K562 (cell line): ENCODE measurements around the gene UTS2R. TPM values are rescaled to one million over a fixed set of nuclear protein-coding genes. Genes with fewer than 3 reads are reported as not detected.

Experiments
- CC2D1A ChIP-seq: fragments of 450-650 bp; IDR thresholded peaks from 2 replicates; pipeline ENCODE4 v1.6.1; 2017; ENCODE audit warnings: mild to moderate bottlenecking
- HLTF ChIP-seq: fragments of 450-650 bp; IDR thresholded peaks from 2 replicates; pipeline ENCODE4 v1.6.1; 2016
- KAT8 ChIP-seq: fragments of 450-650 bp; IDR thresholded peaks from 2 replicates; pipeline ENCODE4 v1.6.1; 2016; ENCODE audit warnings: low read depth, mild to moderate bottlenecking
- NCOA2 ChIP-seq, 2 experiments: fragments of 450-650 bp; IDR thresholded peaks; 2 replicates each; pipeline ENCODE4 v1.6.1; 2018; ENCODE audit warnings: mild to moderate bottlenecking in 2 of 2, moderate library complexity in 1 of 2; ENCODE audit not compliant: partially characterized antibody in 2 of 2
- RHOXF2B ChIP-seq: fragments of 250-450 bp; sonication (Bioruptor Pico); conservative IDR thresholded peaks from 2 replicates; pipeline ENCODE4 v1.5.1; 2021
- SAFB ChIP-seq: fragments of 200-400 bp; formaldehyde crosslinking; IDR thresholded peaks from 2 replicates; pipeline ENCODE4 v1.6.1; 2017; ENCODE audit warnings: low read depth, low read length, borderline replicate concordance
- SIN3A ChIP-seq, 2 experiments: fragments of 150-350 bp in 1 of 2; IDR thresholded peaks; 2 replicates each; pipeline ENCODE4 v1.6.1; 2011 to 2016; ENCODE audit warnings: borderline replicate concordance in 2 of 2, low read depth in 2 of 2, low read length in 2 of 2, mild to moderate bottlenecking in 2 of 2, moderate library complexity in 2 of 2; ENCODE audit not compliant: control insufficient read depth in 1 of 2
- ZNF354B ChIP-seq: fragments of 250-450 bp; sonication (Bioruptor Pico); IDR thresholded peaks from 2 replicates; pipeline ENCODE4 v1.4.0; 2020
- ZNF384 ChIP-seq: IDR thresholded peaks from 2 replicates; pipeline ENCODE4 v1.6.1; 2012; ENCODE audit warnings: low read depth, low read length, improper control_type of control experiment
- polyA plus RNA-seq, 8 experiments: library from polyadenylated mRNA; depleted of rRNA in 4 of 8; stranded (reverse) in 5 of 8; unstranded in 3 of 8; fragments of >200 nt; fragmentation: Nextera tagmentation in 2 of 8; fragmentation: Illumina TruSeq in 1 of 8; extraction: Ambion mirVana in 2 of 8; extraction: Trizol in 1 of 8; gene quantifications; 2 replicates each; pipeline versions ENCODE4 v1.2.1 to v1.2.3, GENCODE V29; 2011 to 2014; ENCODE audit warnings: inconsistent platforms in 1 of 8, missing spikeins in 1 of 8
- total RNA-seq, 7 experiments: library from RNA; depleted of rRNA in 6 of 7; stranded (reverse); fragments of >200 nt in 6 of 7; fragmentation: Illumina TruSeq in 2 of 7; extraction: Trizol in 2 of 7; gene quantifications; 2 replicates each; pipeline versions ENCODE4 v1.2.1 to v1.2.3, GENCODE V29; 2011 to 2021; ENCODE audit warnings: low replicate concordance in 1 of 7
- TF ChIP-seq, protein P1 (sequence below): fragments of 450-650 bp; formaldehyde crosslinking; IDR thresholded peaks from 2 replicates; pipeline ENCODE4 v1.4.0; 2020; ENCODE audit warnings: mild to moderate bottlenecking, moderate library complexity
- TF ChIP-seq, protein P2 (sequence below): fragments of 250-450 bp; sonication (Bioruptor Pico); IDR thresholded peaks from 2 replicates; pipeline ENCODE4 v1.5.1; 2021; ENCODE audit warnings: mild to moderate bottlenecking
- TF ChIP-seq, protein P3 (sequence below): fragments of 450-650 bp; IDR thresholded peaks from 2 replicates; pipeline ENCODE4 v1.6.1; 2016; ENCODE audit warnings: antibody characterized with exemption
- TF ChIP-seq, protein P4 (sequence below), 2 experiments: fragments of 450-650 bp; IDR thresholded peaks; 2 replicates each; pipeline ENCODE4 v1.6.1; 2018; ENCODE audit warnings: mild to moderate bottlenecking in 2 of 2, low read depth in 1 of 2; ENCODE audit not compliant: partially characterized antibody in 2 of 2
- TF ChIP-seq, protein P5 (sequence below): IDR thresholded peaks from 3 replicates; pipeline ENCODE4 v1.6.1; 2011; ENCODE audit warnings: borderline replicate concordance, mild to moderate bottlenecking; ENCODE audit not compliant: insufficient read length, insufficient read depth
- TF ChIP-seq, protein P6 (sequence below): fragments of 250-450 bp; sonication (Bioruptor Pico); IDR thresholded peaks from 2 replicates; pipeline ENCODE4 v1.8.0; 2021; ENCODE audit warnings: mild to moderate bottlenecking, moderate library complexity

Gene UTS2R
- total and polyA plus RNA-seq, 9 of the 15 experiments (the other 6 are each of a cell fraction or from before 2014, with no cell fraction given): 0.22 TPM; not detected in 8

DNA sequence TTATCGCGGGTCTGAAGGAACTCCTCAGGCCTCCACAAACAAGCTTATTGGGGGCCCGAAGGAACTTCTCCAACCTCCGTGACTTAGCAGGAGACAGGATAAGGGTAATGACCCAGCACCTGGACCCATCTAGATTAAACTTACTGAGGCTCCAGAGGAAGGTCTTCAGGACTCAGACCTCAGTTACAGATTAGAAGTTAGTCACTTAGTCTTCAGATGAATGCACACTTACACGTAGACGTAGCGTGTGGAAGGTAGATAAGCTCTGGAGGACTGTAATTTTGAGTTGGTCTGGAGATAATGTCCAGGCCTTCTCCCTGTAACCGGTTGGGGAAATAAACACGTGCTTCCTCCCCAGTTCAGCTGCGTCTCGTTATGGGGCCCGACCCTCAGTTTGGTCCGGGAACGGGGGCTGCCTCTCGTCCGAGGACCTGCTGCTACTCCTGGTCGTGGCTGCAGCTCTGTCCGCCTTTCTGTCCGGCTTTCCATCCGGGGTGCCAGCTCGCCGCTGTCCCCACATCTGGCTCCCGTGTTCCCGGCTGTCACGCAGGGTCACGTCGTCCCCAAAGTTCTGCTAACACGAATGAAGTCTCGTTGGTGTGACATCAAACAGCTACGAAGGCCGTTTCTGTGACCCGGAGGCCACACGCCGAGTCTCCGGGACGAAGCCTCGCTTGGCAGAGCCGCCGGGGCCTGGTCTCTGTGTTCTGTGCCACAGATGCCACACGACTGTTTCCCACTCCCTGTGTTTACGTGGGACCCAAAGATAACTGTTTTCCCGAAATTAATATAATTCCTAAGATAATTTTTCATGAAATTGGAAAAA is 26.2 kb upstream of the UTS2R start (continued):
- TF ChIP-seq, protein P1, sequence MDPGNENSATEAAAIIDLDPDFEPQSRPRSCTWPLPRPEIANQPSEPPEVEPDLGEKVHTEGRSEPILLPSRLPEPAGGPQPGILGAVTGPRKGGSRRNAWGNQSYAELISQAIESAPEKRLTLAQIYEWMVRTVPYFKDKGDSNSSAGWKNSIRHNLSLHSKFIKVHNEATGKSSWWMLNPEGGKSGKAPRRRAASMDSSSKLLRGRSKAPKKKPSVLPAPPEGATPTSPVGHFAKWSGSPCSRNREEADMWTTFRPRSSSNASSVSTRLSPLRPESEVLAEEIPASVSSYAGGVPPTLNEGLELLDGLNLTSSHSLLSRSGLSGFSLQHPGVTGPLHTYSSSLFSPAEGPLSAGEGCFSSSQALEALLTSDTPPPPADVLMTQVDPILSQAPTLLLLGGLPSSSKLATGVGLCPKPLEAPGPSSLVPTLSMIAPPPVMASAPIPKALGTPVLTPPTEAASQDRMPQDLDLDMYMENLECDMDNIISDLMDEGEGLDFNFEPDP (CRISPR knock-in tag): 0 out of 2 replicates have a peak, but pooled peaks have one; percentile 32
- TF ChIP-seq, protein P2, sequence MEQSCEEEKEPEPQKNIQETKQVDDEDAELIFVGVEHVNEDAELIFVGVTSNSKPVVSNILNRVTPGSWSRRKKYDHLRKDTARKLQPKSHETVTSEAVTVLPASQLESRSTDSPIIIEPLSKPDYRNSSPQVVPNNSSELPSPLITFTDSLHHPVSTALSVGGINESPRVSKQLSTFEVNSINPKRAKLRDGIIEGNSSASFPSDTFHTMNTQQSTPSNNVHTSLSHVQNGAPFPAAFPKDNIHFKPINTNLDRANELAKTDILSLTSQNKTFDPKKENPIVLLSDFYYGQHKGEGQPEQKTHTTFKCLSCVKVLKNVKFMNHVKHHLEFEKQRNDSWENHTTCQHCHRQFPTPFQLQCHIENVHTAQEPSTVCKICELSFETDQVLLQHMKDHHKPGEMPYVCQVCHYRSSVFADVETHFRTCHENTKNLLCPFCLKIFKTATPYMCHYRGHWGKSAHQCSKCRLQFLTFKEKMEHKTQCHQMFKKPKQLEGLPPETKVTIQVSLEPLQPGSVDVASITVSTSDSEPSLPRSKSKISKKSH (CRISPR knock-in tag): no peak
- TF ChIP-seq HLTF: 0 out of 2 replicates have a peak, but pooled peaks have one; percentile 70
- TF ChIP-seq NCOA2 (IDR thresholded peaks at IDR 0.05; ENCODE audit: partially characterized antibody in 2 of 2): no peak
- TF ChIP-seq, protein P3, sequence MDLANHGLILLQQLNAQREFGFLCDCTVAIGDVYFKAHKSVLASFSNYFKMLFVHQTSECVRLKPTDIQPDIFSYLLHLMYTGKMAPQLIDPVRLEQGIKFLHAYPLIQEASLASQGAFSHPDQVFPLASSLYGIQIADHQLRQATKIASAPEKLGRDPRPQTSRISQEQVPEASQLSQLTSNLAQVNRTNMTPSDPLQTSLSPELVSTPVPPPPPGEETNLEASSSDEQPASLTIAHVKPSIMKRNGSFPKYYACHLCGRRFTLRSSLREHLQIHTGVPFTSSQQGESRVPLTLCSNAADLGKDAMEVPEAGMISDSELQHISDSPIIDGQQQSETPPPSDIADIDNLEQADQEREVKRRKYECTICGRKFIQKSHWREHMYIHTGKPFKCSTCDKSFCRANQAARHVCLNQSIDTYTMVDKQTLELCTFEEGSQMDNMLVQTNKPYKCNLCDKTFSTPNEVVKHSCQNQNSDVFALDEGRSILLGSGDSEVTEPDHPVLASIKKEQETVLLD: peak; percentile 88
- TF ChIP-seq RHOXF2B (CRISPR knock-in tag): no peak
- TF ChIP-seq, protein P4, sequence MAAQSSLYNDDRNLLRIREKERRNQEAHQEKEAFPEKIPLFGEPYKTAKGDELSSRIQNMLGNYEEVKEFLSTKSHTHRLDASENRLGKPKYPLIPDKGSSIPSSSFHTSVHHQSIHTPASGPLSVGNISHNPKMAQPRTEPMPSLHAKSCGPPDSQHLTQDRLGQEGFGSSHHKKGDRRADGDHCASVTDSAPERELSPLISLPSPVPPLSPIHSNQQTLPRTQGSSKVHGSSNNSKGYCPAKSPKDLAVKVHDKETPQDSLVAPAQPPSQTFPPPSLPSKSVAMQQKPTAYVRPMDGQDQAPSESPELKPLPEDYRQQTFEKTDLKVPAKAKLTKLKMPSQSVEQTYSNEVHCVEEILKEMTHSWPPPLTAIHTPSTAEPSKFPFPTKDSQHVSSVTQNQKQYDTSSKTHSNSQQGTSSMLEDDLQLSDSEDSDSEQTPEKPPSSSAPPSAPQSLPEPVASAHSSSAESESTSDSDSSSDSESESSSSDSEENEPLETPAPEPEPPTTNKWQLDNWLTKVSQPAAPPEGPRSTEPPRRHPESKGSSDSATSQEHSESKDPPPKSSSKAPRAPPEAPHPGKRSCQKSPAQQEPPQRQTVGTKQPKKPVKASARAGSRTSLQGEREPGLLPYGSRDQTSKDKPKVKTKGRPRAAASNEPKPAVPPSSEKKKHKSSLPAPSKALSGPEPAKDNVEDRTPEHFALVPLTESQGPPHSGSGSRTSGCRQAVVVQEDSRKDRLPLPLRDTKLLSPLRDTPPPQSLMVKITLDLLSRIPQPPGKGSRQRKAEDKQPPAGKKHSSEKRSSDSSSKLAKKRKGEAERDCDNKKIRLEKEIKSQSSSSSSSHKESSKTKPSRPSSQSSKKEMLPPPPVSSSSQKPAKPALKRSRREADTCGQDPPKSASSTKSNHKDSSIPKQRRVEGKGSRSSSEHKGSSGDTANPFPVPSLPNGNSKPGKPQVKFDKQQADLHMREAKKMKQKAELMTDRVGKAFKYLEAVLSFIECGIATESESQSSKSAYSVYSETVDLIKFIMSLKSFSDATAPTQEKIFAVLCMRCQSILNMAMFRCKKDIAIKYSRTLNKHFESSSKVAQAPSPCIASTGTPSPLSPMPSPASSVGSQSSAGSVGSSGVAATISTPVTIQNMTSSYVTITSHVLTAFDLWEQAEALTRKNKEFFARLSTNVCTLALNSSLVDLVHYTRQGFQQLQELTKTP (IDR thresholded peaks at IDR 0.05; ENCODE audit: low read depth in 1 of 2, partially characterized antibody in 2 of 2): peak; percentile 72 to 74
- TF ChIP-seq SIN3A (IDR thresholded peaks at IDR 0.05; ENCODE audit: borderline replicate concordance in 2 of 2, control insufficient read depth in 1 of 2, low read depth in 2 of 2, low read length in 2 of 2): peak in 1 of 2 experiments; percentile 51; a peak in 1 of 4 replicates
- TF ChIP-seq SAFB: no peak; the same call in 1 of the 2 replicates
- TF ChIP-seq ZNF384: no peak
- TF ChIP-seq ZNF354B (CRISPR knock-in tag): no peak
- no peak for TF ChIP-seq KAT8
- TF ChIP-seq CC2D1A: peak; percentile 95
- TF ChIP-seq, protein P5, sequence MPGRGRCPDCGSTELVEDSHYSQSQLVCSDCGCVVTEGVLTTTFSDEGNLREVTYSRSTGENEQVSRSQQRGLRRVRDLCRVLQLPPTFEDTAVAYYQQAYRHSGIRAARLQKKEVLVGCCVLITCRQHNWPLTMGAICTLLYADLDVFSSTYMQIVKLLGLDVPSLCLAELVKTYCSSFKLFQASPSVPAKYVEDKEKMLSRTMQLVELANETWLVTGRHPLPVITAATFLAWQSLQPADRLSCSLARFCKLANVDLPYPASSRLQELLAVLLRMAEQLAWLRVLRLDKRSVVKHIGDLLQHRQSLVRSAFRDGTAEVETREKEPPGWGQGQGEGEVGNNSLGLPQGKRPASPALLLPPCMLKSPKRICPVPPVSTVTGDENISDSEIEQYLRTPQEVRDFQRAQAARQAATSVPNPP: no peak
- TF ChIP-seq, protein P6, sequence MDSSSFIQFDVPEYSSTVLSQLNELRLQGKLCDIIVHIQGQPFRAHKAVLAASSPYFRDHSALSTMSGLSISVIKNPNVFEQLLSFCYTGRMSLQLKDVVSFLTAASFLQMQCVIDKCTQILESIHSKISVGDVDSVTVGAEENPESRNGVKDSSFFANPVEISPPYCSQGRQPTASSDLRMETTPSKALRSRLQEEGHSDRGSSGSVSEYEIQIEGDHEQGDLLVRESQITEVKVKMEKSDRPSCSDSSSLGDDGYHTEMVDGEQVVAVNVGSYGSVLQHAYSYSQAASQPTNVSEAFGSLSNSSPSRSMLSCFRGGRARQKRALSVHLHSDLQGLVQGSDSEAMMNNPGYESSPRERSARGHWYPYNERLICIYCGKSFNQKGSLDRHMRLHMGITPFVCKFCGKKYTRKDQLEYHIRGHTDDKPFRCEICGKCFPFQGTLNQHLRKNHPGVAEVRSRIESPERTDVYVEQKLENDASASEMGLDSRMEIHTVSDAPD (CRISPR knock-in tag): no peak
